ENCODE results near the gene ACOX3. TPM values are rescaled to one million over a fixed set of nuclear protein-coding genes. Genes with fewer than 3 reads are reported as not detected.

The ACOX3 gene
- total RNA-seq, 1 experiment from 2014 or later = 21.0 TPM

- ChIA-PET POLR2A (ENCODE audit: unreplicated experiment) (no interaction called here), CTCF (no interaction called here)
- DNase-seq = no peak
- Histone ChIP-seq H4K20me1 (ENCODE audit: insufficient read depth) (no peaks in the 10 kb centered on the region), H3K27me3 (ENCODE audit: insufficient read depth, low read depth) (no peaks in the 10 kb centered on the region), H3K79me2 (ENCODE audit: low read depth) (no peaks in the 10 kb centered on the region), H3F3A (ENCODE audit: insufficient read depth, low read depth) (peaks cover 12% of the 10 kb centered on the region; the same call in 1 of the 2 replicates), H3K27ac (no peak overlapping the region), H3K36me3 (ENCODE audit: low read depth) (no peaks in the 10 kb centered on the region), H3K9me2 (ENCODE audit: insufficient read depth) (no peaks in the 10 kb centered on the region), H3K9me3 (ENCODE audit: insufficient read depth, low read depth) (no peaks in the 10 kb centered on the region), H3K4me3 (no peak overlapping the region), H3K4me2 (no peak overlapping the region), H2AFZ (no peak overlapping the region), H3K4me1 (replicated peaks; ENCODE audit: insufficient read depth) (peaks cover 22% of the 10 kb centered on the region)
- TF ChIP-seq, protein P1, sequence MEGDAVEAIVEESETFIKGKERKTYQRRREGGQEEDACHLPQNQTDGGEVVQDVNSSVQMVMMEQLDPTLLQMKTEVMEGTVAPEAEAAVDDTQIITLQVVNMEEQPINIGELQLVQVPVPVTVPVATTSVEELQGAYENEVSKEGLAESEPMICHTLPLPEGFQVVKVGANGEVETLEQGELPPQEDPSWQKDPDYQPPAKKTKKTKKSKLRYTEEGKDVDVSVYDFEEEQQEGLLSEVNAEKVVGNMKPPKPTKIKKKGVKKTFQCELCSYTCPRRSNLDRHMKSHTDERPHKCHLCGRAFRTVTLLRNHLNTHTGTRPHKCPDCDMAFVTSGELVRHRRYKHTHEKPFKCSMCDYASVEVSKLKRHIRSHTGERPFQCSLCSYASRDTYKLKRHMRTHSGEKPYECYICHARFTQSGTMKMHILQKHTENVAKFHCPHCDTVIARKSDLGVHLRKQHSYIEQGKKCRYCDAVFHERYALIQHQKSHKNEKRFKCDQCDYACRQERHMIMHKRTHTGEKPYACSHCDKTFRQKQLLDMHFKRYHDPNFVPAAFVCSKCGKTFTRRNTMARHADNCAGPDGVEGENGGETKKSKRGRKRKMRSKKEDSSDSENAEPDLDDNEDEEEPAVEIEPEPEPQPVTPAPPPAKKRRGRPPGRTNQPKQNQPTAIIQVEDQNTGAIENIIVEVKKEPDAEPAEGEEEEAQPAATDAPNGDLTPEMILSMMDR (conservative IDR thresholded peaks at IDR 0.05) = no peak
- no peak for TF ChIP-seq EZH2 (IDR thresholded peaks at IDR 0.05; ENCODE audit: low read depth)
- intact Hi-C loops (cut with micrococcal nuclease; ENCODE audit: unreplicated experiment) = no loop called here
- BruUV-seq (replicated peaks) = no TSS peak
These were observed 43.6 kb downstream of the ACOX3 start for GRCh38 chr4:8396762-8397406.

DNA sequence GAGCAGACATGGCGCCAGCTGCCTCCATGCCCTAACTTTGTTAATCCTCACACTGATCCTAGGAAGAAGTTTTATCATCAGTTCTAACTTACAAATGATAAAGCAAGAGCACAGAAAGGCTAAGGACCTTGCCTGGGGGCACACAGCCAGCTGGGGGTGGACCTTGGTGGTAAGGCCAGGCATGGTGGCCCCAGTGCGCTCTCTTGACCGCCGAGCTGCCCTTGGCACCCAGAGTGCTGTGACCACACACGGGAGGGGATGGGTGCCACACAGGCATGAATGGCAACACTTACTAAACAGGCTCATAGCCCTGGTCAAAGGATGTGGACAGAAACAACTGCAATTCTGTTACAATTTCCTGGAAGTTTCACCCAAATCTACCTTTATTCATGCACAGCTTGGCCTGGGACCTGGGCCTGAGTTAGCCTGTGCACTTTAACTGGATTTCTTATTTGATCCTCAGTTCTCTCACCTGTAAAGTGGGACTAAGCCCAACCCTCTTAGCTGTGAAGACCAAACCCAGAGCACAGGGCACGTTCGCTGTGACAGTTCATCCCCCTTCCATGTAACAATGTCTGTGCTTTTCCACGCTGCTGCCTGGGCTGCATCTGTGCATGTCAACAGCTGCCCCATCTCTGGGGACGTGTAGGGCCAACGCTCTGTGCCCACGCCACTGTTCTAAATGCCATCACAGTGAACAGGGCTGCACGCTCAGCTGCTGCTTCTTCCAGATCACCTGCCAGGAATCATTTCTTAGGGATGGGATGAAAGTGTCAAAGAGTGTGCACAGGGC, 44.8 kb downstream of the ACOX3 start:
- no peak overlapping the region for H2AFZ ChIP-seq
- no peaks in the 10 kb centered on the region for H3K9me2 ChIP-seq (ENCODE audit: insufficient read depth)
- CTCF ChIA-PET = no interaction called here
- no peaks in the 10 kb centered on the region for H3K79me2 ChIP-seq (ENCODE audit: low read depth)
- H3K4me1 ChIP-seq (replicated peaks; ENCODE audit: insufficient read depth) = peaks cover 31% of the 10 kb centered on the region
- no peaks in the 10 kb centered on the region for H3K27me3 ChIP-seq (ENCODE audit: insufficient read depth, low read depth)
- peaks cover 12% of the 10 kb centered on the region; the same call in 1 of the 2 replicates for H3F3A ChIP-seq (ENCODE audit: insufficient read depth, low read depth)
- POLR2A ChIA-PET (ENCODE audit: unreplicated experiment) = no interaction called here
- H3K4me2 ChIP-seq = no peak overlapping the region
- no peaks in the 10 kb centered on the region for H4K20me1 ChIP-seq (ENCODE audit: insufficient read depth)
- H3K36me3 ChIP-seq (ENCODE audit: low read depth) = no peaks in the 10 kb centered on the region
- TF ChIP-seq, protein P1 (conservative IDR thresholded peaks at IDR 0.05) = no peak
- no peak for TF ChIP-seq EZH2 (IDR thresholded peaks at IDR 0.05; ENCODE audit: low read depth)
- H3K27ac ChIP-seq = no peak overlapping the region
- BruUV-seq (replicated peaks) = no TSS peak
- no peak for DNase-seq
- H3K4me3 ChIP-seq = no peak overlapping the region
- no peaks in the 10 kb centered on the region for H3K9me3 ChIP-seq (ENCODE audit: insufficient read depth, low read depth)
- intact Hi-C loops (cut with micrococcal nuclease; ENCODE audit: unreplicated experiment) = no loop called here

DNA sequence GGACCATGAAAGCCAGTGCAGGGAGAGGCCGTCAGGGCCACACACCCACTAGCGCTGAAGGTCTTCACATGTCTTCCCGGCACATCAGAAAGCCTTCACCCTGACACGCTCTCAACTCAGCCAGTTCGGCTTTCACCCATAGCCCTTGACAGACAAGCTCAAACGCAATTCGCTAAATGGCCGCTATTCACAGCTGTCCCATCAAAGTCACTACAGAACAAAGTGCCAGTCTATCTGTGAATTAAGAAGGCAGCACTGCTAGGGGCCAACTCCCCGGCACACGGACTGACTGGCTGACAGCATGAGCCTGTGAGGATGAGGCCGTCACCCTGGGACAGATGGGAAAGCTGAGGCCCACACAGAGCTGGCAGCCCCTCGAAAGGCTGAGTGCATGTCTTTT, 45.7 kb downstream of the ACOX3 start:
- TF ChIP-seq, protein P1 (conservative IDR thresholded peaks at IDR 0.05) = no peak
- no peak for TF ChIP-seq EZH2 (IDR thresholded peaks at IDR 0.05; ENCODE audit: low read depth)
- no peaks in the 10 kb centered on the region for H3K9me3 ChIP-seq (ENCODE audit: insufficient read depth, low read depth)
- intact Hi-C loops (cut with micrococcal nuclease; ENCODE audit: unreplicated experiment) = no loop called here
- no peak for DNase-seq
- no peak overlapping the region for H3K4me2 ChIP-seq
- H4K20me1 ChIP-seq (ENCODE audit: insufficient read depth) = no peaks in the 10 kb centered on the region
- H3F3A ChIP-seq (ENCODE audit: insufficient read depth, low read depth) = peaks cover 12% of the 10 kb centered on the region; the same call in 1 of the 2 replicates
- peaks cover 31% of the 10 kb centered on the region for H3K4me1 ChIP-seq (replicated peaks; ENCODE audit: insufficient read depth)
- BruUV-seq (replicated peaks) = no TSS peak
- no peak overlapping the region for H3K27ac ChIP-seq
- POLR2A ChIA-PET (ENCODE audit: unreplicated experiment) = no interaction called here
- no peak overlapping the region for H2AFZ ChIP-seq
- no peaks in the 10 kb centered on the region for H3K79me2 ChIP-seq (ENCODE audit: low read depth)
- H3K27me3 ChIP-seq (ENCODE audit: insufficient read depth, low read depth) = no peaks in the 10 kb centered on the region
- CTCF ChIA-PET = no interaction called here
- H3K4me3 ChIP-seq = no peak overlapping the region
- no peaks in the 10 kb centered on the region for H3K9me2 ChIP-seq (ENCODE audit: insufficient read depth)
- no peaks in the 10 kb centered on the region for H3K36me3 ChIP-seq (ENCODE audit: low read depth)
